Measurements from ENCODE around the gene TMC6. TPM values are rescaled to one million over a fixed set of nuclear protein-coding genes. Genes with fewer than 3 reads are reported as not detected.
A peak's percentile ranks its signal among the peaks of the same experiment; 100 is the strongest.

TMC6 gene
- total RNA-seq, 3 donors from 2014 or later, result 79.1 to 87.1 (median 81.5) TPM

DNA sequence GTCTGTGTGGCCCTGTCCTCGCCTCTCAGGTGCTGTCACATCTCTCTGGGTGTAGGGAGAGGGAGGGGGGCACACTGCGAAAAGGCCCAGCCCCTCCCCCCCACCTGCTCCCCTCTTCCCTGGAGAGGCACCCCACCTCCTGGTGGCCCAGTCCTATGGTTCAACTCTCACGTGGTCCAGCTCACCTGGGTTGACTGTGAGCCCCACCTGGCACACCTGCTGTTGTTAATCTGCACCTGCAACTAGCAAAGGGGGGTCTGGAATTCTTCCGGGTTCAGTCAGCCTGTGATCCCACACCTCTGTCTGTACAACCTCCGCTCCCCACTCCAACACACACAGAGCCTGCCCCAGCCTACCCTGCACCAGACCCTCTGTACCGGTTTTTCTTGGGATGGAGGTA, 37.9 kb upstream of the TMC6 start:
- no peaks in the 10 kb centered on the region for H3K36me3 Mint-ChIP-seq (ENCODE audit: insufficient read depth)
- DNase-seq (no peak), ATAC-seq (no peak)
- H3K27me3 Mint-ChIP-seq (ENCODE audit: low read depth), result no peaks in the 10 kb centered on the region
- H3K4me1 Mint-ChIP-seq (ENCODE audit: low read depth), result peaks cover 16% of the 10 kb centered on the region
- no peaks in the 10 kb centered on the region for H3K9me3 Mint-ChIP-seq
- no peak overlapping the region for H3K4me3 Mint-ChIP-seq

DNA sequence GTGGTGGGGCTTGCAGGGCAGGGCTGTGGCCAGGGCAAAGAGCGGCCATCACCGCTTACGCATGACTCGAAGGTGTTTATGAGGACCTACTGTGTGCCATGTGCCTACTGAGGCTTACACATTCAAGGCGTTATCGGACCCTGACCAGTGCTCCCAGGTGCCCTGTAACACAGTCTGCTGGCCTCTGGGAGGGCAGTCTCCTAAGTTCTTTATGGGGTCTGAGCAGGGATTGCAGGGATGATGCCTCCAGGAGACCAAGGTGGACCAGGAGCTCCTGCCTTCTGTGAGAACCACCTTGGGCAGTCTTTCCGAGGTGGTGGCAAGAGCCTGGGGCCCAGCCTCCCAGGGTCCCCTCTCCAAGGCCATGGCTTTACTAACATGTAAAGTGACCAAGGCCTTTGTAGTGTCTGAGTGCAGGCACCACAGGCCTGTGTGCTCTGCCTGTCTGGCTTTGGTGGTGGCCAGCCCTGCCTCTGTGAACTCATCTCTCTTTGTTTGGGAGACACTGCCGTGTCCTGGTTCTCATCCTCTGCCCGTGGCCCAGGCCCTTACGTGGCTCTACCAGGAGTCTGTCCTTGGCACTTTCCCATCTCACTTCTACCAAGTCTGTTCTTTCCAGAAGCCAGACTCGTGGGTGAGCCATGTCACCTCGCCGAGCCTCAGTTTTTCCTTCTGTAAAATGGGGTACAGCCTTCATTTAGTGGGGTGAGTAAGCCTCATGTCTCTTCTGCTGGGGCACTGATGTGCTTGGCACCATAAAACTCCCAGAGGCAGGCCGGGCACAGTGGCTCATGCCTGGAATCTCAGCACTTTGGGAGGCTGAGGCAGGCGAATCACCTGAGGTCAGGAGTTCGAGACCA, 36.4 kb upstream of the TMC6 start:
- DNase-seq, result no peak
- no peak overlapping the region for H3K4me3 Mint-ChIP-seq
- H3K9me3 Mint-ChIP-seq, result no peaks in the 10 kb centered on the region
- no peaks in the 10 kb centered on the region for H3K27me3 Mint-ChIP-seq (ENCODE audit: low read depth)
- H3K4me1 Mint-ChIP-seq (ENCODE audit: low read depth), result peaks cover 4% of the 10 kb centered on the region
- H3K36me3 Mint-ChIP-seq (ENCODE audit: insufficient read depth), result no peaks in the 10 kb centered on the region
- no peak for ATAC-seq

DNA sequence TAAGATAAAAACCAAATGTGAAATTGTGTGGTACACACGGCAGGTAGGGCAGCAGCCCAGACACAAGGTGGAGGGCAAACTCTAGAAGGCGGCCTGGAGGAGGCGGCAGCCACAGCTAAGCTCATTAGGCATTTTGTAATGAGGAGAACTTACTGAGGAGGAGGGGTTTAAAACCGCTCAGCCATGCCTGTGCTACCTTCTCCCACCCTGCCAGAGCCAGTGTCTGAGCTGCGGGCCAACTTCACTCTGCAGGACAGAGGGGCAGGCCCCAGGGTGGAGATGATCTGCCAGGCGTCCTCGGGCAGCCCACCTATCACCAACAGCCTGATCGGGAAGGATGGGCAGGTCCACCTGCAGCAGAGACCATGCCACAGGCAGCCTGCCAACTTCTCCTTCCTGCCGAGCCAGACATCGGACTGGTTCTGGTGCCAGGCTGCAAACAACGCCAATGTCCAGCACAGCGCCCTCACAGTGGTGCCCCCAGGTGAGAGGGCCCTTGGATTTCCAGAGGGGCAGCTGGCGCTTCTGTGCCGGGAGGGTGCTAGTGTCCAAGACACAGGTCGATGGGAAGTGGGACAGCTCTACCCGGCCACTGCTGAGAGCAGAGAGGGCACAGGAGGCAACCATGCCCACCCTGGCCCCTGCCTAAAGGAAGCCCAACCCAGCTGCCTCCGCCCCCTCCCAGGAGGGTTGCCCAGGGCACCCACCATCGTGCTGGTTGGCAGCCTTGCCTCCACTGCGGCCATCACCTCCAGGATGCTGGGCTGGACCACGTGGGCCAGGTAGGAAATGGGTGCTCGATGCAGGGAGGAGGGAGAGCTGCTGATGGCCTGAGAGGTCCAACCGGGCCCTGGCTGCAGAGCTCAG, 35.6 kb upstream of the TMC6 start:
- no peak for ATAC-seq
- no peak for DNase-seq
- Mint-ChIP-seq H3K36me3 (ENCODE audit: insufficient read depth) (no peaks in the 10 kb centered on the region), H3K4me3 (no peak overlapping the region), H3K4me1 (ENCODE audit: low read depth) (peaks cover 9% of the 10 kb centered on the region), H3K27me3 (ENCODE audit: low read depth) (peaks cover 2% of the 10 kb centered on the region), H3K9me3 (no peaks in the 10 kb centered on the region)

DNA sequence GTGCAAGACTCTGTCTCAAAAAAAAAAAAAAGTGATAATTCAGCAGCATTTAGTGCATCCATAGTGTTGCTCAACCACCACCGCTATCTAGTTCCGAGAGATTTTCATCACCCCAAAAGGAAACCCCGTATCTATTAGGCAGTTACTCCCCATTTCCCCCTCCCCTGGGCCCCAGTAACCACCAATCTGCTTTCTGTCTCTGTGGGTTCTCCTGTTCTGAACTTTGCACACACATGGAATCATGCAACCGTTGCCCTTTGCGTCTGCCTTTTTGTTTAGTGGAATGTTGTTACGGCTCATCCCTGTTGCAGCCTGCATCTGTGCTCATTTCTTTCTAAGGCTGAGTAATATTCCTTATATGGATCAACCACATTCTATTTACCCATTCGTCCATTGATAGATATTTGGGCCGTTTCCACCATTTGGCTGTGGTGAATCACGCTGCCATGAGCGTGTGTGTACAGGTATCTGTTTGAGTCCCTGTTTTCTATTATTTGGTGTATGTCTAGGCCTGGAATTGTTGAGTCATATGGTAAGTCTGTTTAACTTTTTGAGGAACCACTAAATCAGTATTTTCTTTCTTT, 31.1 kb upstream of the TMC6 start:
- no peak for DNase-seq
- Mint-ChIP-seq H3K27me3 (ENCODE audit: low read depth) (peaks cover 2% of the 10 kb centered on the region), H3K9me3 (no peaks in the 10 kb centered on the region), H3K4me3 (no peak overlapping the region), H3K36me3 (ENCODE audit: insufficient read depth) (no peaks in the 10 kb centered on the region), H3K4me1 (ENCODE audit: low read depth) (peaks cover 7% of the 10 kb centered on the region)
- ATAC-seq, result peak; percentile 73 to 77

DNA sequence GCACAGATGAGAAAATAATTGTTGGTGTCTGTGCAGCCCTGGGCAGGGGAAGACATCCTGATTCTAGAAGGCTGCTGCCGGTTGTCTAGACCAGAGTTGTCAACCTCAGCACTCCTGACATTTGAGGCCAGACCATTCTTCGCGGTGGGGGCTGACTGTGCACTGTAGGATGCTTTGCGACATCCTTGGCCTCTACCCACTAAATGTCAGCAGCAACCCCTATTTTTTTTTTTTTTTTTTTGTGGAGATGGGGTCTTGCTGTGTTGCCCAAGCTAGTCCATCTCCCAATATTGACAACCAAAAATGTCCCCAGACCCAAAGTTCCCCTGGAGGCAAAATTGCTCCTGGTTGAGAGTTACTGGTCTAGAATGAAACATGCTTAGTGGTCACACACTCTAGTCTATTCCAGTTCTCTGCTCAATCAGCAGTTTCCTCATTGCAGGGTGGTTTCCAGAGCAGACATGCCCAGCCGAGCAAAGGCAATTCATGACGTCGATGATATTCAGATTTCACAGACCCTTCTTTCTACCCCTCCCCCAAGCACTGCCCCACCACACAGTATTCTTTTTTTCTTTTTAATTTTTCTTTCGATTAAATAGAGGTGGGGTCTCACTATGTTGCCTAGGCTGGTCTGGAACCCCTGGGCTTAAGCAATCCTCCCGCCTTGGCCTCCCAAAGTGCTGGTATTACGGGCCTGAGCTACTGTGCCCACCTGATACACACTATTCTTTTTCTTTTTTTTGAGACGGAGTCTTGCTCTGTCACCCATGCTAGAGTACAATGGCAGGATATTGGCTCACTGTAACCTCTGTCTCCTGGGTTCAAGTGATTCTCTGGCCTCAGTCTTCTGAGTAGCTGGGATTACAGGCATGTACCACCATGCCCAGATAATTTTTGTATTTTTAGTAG, 26.6 kb upstream of the TMC6 start:
- Mint-ChIP-seq H3K36me3 (ENCODE audit: insufficient read depth) (no peaks in the 10 kb centered on the region), H3K27me3 (ENCODE audit: low read depth) (peaks cover 2% of the 10 kb centered on the region), H3K4me3 (no peak overlapping the region), H3K4me1 (ENCODE audit: low read depth) (peaks cover 9% of the 10 kb centered on the region), H3K9me3 (no peaks in the 10 kb centered on the region)
- ATAC-seq (peak; percentile 46 to 50), DNase-seq (no peak)

DNA sequence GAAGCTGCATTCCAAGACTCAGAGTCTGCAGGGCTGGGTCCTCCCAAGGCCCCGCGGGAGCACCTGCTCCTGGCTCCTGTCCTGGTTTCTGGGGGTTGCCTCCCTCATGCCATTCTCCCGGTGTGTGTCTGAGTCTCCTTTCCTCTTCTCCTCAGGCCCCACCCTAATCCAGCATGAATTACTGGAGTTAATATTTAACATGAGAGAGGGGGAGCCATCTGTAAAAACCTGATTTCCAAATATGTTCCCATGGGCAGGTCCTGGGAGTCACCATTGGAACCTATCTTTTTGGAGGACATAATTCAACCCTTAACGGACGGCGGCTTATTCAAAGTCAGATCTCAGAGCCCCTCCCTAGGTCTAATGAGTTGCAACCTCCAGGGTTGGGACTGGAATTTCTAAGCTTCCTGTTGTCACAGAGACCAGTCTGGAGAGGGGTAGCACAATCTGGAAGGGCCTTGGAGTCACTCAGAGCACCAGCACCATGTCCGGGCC, 23.0 kb upstream of the TMC6 start:
- ATAC-seq, result no peak
- Mint-ChIP-seq H3K36me3 (ENCODE audit: insufficient read depth) (no peaks in the 10 kb centered on the region), H3K4me1 (ENCODE audit: low read depth) (peaks cover 20% of the 10 kb centered on the region), H3K9me3 (no peaks in the 10 kb centered on the region), H3K4me3 (no peak overlapping the region), H3K27me3 (ENCODE audit: low read depth) (no peaks in the 10 kb centered on the region)
- DNase-seq, result no peak

DNA sequence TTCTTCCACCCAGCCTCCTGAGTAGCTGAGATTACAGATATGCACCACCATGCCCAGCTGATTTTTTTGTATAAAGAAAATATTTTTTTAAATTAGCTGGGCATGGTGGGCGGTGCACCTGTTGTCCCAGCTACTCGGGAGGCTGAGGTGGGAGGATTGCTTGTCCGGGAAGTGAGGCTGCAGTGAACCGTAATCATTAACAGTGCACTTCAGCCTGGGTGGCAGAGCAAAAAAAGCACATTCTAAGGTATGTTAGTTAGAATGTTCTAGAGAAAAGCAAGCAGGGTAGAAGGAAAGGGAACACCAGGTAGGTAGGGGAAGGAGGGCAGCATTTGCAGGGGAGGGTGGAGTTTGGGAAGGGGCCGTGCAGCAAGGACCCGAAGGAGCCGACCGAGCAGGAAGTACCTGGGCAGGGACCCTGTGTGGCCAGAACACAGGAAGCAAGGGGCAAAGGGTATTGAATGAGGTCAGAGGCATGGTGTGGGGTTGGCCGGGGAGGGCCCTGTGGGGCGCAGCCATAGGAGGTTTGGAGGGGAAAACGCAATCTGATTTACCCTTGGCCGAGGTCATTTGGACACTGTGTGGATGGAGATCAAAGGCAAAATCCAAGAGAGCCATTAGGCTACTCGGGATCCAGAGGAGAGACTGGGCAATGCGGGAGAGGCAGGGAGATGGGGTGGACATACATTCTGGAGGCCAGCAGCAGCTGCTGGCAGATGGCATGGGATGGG, 19.9 kb upstream of the TMC6 start:
- no peak for DNase-seq
- no peak for ATAC-seq
- Mint-ChIP-seq H3K4me3 (no peak overlapping the region), H3K9me3 (no peaks in the 10 kb centered on the region), H3K27me3 (ENCODE audit: low read depth) (no peaks in the 10 kb centered on the region), H3K36me3 (ENCODE audit: insufficient read depth) (no peaks in the 10 kb centered on the region), H3K4me1 (ENCODE audit: low read depth) (peaks cover 29% of the 10 kb centered on the region)

DNA sequence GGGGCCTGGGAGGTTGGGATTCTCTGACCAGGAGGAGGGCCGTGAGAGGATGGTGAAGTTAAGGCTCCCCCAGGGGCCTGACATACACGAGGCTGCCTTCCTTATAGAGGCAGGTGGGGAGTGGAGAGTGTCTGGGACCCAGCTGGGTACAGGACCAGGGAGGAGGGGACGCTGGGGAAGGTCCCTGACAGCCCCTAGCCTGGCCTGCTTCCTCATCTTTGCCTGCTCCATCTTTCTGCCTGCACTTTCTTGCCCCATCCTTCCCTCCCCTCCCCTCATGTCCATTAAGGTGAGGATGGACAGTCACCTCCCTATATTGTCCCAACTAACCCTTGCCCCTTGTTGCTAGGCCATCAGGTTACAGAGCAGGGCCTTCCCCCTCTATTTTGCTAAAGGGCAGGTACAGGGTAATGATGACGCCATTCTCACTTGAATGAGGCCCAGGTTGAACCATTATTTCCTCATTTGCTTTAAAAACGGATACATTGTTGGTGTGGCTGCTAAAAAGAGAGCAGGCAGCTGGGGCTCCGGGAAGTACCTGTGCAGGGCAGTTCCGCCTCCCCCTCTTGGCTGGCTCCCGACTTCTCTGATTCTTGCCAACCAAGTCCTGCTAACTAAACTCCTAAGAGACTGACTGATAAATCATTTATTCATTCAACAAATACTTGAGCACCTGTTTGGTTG, 18.9 kb upstream of the TMC6 start:
- Mint-ChIP-seq H3K4me1 (ENCODE audit: low read depth) (peaks cover 35% of the 10 kb centered on the region), H3K36me3 (ENCODE audit: insufficient read depth) (no peaks in the 10 kb centered on the region), H3K9me3 (no peaks in the 10 kb centered on the region), H3K4me3 (no peak overlapping the region), H3K27me3 (ENCODE audit: low read depth) (no peaks in the 10 kb centered on the region)
- ATAC-seq, result peak; percentile 30 to 31
- DNase-seq, result no peak

DNA sequence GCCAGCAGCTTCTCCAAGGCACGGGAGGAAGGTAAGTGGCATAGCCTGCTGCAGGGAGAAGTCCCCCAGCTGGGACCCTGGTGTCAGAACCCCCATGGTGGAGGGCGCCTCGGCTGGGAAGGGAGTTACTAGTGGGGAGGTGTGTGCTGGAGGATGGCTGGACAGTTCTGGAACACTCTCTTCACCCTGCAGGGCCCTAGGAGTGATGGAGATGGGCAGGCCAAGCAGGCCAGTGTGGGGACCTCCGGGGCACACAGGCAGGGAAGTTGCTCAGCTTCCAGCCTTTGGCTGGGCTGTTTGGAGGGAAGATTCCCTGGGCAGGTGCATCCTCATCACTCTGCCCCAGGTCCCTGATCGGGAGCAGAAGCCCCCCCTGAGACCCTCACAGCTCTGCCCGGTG, 18.3 kb upstream of the TMC6 start:
- DNase-seq (no peak), ATAC-seq (no peak)
- no peaks in the 10 kb centered on the region for H3K9me3 Mint-ChIP-seq
- no peaks in the 10 kb centered on the region for H3K36me3 Mint-ChIP-seq (ENCODE audit: insufficient read depth)
- no peak overlapping the region for H3K4me3 Mint-ChIP-seq
- H3K27me3 Mint-ChIP-seq (ENCODE audit: low read depth), result no peaks in the 10 kb centered on the region
- H3K4me1 Mint-ChIP-seq (ENCODE audit: low read depth), result peaks cover 37% of the 10 kb centered on the region

DNA sequence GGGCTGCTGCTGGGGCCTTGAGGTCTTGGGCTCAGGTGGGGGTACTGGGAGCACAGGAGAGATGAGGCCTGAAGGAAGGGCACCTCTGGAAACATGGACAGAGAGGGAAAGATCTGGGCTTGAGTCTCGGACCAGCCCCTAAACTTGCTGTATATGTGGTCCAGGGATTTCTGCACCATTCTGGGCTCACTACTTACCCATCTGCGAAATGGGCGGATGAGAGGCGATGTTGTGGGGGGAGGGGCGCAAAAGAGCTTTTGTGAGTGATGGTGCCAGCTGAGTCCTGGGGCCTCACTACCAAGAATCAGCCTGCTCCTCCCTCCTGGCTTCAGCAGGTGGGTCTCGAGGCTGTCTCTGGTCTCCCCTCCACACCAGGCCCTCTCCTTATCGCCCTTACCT, 17.9 kb upstream of the TMC6 start:
- Mint-ChIP-seq H3K4me3 (no peak overlapping the region), H3K36me3 (ENCODE audit: insufficient read depth) (no peaks in the 10 kb centered on the region), H3K27me3 (ENCODE audit: low read depth) (no peaks in the 10 kb centered on the region), H3K9me3 (no peaks in the 10 kb centered on the region), H3K4me1 (ENCODE audit: low read depth) (peaks cover 37% of the 10 kb centered on the region)
- ATAC-seq (no peak), DNase-seq (no peak)

DNA sequence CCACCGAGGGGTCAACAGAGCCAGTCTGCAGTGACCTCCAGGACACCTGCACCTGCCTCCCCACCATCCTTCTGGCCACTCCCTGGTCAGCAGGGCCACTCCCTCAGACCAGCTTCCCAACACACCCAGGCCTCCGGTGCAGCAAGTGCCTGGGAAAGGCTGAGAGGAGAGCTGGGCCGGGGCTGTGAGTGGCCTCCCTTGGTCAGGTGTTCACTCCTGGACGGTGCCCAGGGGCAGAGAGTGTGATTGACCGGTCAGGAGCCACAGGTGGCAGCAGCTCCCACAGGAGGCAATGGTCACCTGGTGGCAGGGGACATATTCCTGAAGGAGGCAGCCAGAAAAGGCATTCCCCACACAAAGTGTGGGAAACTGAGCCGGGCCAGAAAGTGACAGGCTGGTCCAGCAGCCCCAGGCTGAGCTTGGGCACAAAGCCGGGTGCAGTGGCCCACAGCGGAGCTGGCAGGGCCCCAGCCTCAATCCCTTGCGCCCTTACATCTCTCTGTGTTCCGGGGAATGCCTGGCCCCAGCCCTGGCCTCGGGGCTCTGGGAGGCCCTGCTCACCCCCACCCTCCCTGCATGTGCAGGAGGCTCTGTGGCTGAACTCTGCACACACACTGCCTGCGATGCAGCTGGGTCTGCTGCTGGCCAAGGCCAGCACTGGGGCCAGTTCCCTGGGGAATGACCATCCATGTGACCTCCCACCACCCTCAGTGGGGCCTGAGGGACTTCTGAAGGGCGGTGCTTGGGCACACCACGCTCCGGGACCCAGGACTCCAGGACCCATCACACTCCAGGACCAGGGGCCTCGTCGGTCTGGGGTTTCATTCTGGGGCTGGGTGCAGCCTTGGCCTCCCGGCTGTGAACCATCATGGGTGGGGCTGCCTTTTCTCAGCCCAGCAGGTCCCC, 16.4 kb upstream of the TMC6 start:
- DNase-seq (no peak), ATAC-seq (no peak)
- H3K4me1 Mint-ChIP-seq (ENCODE audit: low read depth), result peaks cover 43% of the 10 kb centered on the region
- no peaks in the 10 kb centered on the region for H3K9me3 Mint-ChIP-seq
- no peak overlapping the region for H3K4me3 Mint-ChIP-seq
- H3K27me3 Mint-ChIP-seq (ENCODE audit: low read depth), result no peaks in the 10 kb centered on the region
- H3K36me3 Mint-ChIP-seq (ENCODE audit: insufficient read depth), result no peaks in the 10 kb centered on the region

DNA sequence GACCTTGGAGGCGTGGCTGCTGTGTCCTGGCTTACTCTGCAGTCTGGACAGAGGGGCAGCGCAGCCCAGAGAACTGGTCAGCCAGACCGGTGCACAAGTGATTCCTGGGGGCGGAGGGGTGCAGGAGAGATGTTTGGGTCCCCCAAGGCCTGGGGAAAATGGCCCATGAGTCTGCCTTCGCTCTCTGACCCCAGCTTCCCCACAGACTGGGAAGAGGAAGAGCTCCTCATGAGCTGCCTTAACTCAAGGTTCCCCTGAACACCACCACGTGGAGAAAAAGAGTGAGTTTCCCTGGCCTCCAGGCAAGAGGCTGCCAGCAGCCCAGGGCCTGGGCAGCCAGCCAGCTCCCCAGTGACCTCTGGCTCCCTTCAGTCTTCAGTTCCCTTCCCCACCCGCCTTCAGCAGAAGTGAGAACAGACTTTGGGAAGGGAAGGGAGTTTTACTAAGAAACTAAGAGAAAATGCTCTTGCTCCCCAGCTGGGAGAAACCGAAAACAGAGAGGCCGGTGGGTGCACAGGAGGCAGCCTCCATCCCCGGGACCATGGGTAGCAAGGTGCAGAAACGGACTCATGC, 15.7 kb upstream of the TMC6 start:
- Mint-ChIP-seq H3K4me1 (ENCODE audit: low read depth) (peaks cover 48% of the 10 kb centered on the region), H3K4me3 (no peak overlapping the region), H3K36me3 (ENCODE audit: insufficient read depth) (no peaks in the 10 kb centered on the region), H3K27me3 (ENCODE audit: low read depth) (no peaks in the 10 kb centered on the region), H3K9me3 (no peaks in the 10 kb centered on the region)
- no peak for DNase-seq
- no peak for ATAC-seq
